Measurements from ENCODE around the gene PTCH2. TPM values are rescaled to one million over a fixed set of nuclear protein-coding genes. Genes with fewer than 3 reads are reported as not detected.
"Not testable (repeated sequence)": the region's sequence is repeated elsewhere in the genome, so short reads cannot be mapped to it uniquely, and the experiment has no call there.

Gene PTCH2
- total RNA-seq, 1 donor from 2014 or later, result under 0.01 TPM

GRCh38 chr1:44842486-44842861, 579 bp downstream of the PTCH2 start:
- DNase-seq, result no peak

- no peak for DNase-seq
Measured at GRCh38 chr1:44839576-44839975, 3.5 kb downstream of the PTCH2 start.

GRCh38 chr1:44838294-44838693, 4.8 kb downstream of the PTCH2 start:
- DNase-seq, result not testable (repeated sequence)

- peak; percentile 96 for DNase-seq
Measured at GRCh38 chr1:44835738-44836675, 7.0 kb downstream of the PTCH2 start.

- no peak for DNase-seq
Measured at GRCh38 chr1:44834328-44834727, 8.7 kb downstream of the PTCH2 start.

- no peak for DNase-seq
Measured at GRCh38 chr1:44832056-44832705, 10.9 kb downstream of the PTCH2 start.

GRCh38 chr1:44831516-44831915, 11.5 kb downstream of the PTCH2 start:
- DNase-seq, result no peak

GRCh38 chr1:44830900-44831304, 12.2 kb downstream of the PTCH2 start:
- no peak for DNase-seq

GRCh38 chr1:44829506-44830384, 13.3 kb downstream of the PTCH2 start:
- no peak for DNase-seq

- DNase-seq, result no peak
Measured at GRCh38 chr1:44828841-44829440, 14.1 kb downstream of the PTCH2 start.

GRCh38 chr1:44828003-44828651, 14.9 kb downstream of the PTCH2 start:
- DNase-seq, result no peak

- DNase-seq, result no peak
Measured at GRCh38 chr1:44827197-44828002, 15.7 kb downstream of the PTCH2 start.

GRCh38 chr1:44826375-44827196, 16.5 kb downstream of the PTCH2 start:
- DNase-seq, result peak; percentile 44

GRCh38 chr1:44824392-44824791, 18.7 kb downstream of the PTCH2 start:
- not testable (repeated sequence) for DNase-seq

- no peak for DNase-seq
Measured at GRCh38 chr1:44822981-44823451, 20.0 kb downstream of the PTCH2 start.

GRCh38 chr1:44822131-44822701, 20.8 kb downstream of the PTCH2 start:
- no peak for DNase-seq

DNA sequence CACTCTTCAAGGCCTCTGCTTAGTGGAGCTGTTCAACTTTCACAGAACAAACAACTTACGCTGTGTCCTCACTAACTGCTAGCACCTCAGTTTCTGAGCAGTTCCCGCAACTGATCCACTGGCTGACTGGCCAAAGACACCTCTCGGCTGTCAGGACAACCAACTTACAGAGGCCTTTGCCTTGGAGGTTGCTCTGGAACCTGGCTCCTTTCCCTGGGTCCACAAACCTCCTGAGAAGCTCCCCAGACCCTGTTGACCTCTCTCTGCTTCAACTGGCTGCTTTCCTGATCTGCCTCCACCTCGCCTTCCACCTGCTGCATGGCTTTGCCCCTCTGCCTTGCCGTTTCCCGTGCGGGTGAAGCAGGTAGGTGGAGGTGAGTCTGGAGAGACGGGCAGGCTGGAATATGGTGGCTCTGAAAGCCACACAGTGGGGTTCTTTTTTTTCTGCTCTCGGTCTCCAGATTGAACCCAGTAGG, 21.8 kb downstream of the PTCH2 start:
- DNase-seq, result no peak

GRCh38 chr1:44820328-44821239, 22.5 kb downstream of the PTCH2 start:
- no peak for DNase-seq
